DMS79 treated with DMSO at 0.1 percent for 48 hours (cell line): ENCODE data around the gene MYH2.

ENCODE experiments used
- DNase-seq: peaks from one replicate; lab custom pipeline; 2025; lab: John Stamatoyannopoulos, UW

Gene MYH2

GRCh38 chr17:10516065-10516464 lies 33.4 kb downstream of the MYH2 start:
- no peak for DNase-seq

- no peak for DNase-seq
Measured at GRCh38 chr17:10513299-10514067, 36.0 kb downstream of the MYH2 start.

GRCh38 chr17:10512856-10513255 lies 36.6 kb downstream of the MYH2 start:
- DNase-seq = no peak

DNA sequence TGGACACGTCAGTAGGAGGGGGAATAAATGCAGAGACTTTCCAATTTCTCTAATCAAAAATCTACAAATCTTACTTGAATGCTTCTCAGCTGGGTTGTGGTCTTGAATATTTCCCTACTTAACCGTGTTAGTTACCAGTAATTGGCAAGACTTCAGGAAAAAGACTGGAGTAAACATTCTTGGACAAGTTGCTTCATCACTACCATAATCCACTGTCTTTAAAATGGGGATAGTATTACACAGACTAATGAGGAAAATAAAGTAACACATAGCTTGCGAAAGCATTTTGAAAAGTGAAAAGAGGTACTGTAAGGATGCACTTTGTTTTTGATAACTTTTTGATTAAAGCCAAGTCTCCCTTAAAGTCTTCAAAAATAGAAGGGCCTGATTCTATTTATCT lies 49.5 kb downstream of the MYH2 start:
- no peak for DNase-seq

DNA sequence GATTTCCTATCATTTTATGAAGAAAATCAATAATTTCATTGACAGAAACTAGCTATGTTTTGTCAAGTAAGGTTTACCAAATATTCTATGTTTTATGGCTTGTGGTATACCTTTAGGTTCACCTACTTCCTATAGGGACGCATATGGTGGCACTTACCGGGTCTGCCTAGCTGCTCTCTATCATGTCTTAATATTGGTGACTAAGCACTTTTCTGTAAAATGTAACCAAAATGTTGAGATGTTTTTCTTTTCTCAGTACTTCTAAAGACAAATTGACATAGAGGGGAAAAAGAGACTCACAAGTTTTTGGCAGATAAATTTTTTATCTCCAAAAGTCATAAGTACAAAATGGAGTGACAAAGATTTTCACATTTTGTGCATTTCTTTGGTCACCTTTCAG lies 57.5 kb downstream of the MYH2 start:
- DNase-seq = no peak

- no peak for DNase-seq
Measured at GRCh38 chr17:10482252-10482651, 67.2 kb downstream of the MYH2 start.

DNA sequence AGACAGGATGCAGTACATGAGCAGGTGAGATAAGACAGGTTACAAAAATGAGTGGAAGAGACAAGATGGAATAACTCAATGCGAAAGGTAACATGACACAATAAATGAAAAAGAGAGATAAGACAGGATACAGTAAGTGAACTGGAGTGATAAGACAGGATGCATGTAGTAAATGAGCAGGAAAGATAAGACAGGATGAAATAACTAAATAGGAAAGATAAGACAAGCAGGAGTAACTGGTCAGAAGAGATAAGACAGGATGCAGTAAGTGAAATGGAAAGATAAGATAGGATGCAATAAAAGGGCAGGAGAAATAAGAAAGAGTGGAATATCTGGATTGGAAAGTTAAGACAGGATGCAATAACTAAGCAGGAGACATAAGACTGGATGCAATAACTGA lies 71.8 kb downstream of the MYH2 start:
- DNase-seq = no peak

GRCh38 chr17:10474536-10474935 lies 74.9 kb downstream of the MYH2 start:
- DNase-seq = no peak

GRCh38 chr17:10471858-10472257 lies 77.6 kb downstream of the MYH2 start:
- no peak for DNase-seq
